Measurements from ENCODE around the gene TYMS.

TYMS gene

DNA sequence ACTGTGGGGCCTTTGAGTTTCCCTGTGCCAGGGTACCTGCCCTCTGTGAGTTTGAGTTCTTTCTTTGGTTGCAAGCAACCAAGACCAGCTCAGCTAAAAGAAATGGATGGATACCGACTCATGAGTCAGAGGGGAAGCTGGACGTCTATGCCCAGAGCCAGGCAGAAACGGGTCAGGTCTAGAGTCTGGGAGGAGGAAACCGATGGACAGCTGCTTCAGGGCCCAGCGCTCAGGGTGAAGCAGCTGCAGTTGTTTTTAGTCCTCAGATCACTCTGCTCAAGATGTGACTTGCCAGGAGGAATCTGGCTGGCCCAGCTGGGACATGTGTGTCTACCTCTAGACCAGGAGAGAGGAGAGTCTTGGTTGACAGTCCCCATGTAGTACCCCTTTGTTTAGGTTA lies 10.1 kb upstream of the TYMS start:
- no peak for DNase-seq (ENCODE audit: low spot score)

DNA sequence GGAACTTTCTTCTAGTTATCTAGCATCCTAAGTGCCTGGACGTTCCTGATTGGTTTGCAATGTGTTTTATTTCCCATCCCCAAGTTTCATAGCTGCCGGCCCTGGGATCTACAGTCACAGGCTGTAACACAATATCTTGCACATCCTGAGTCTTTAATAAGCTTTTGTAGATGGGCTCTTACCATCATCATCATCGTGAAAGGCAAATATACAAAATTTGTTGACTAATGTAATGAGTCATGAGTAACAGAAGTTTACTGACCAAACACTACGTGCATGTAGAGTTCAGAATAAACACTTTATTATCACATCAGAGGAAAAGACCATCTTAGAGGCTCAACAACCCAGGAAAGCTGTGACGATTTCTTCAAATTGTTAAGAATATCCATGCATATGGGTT lies 8.1 kb upstream of the TYMS start:
- no peak for DNase-seq (ENCODE audit: low spot score)

GRCh38 chr18:650428-650858 lies 7.0 kb upstream of the TYMS start:
- DNase-seq (ENCODE audit: low spot score), result no peak

DNA sequence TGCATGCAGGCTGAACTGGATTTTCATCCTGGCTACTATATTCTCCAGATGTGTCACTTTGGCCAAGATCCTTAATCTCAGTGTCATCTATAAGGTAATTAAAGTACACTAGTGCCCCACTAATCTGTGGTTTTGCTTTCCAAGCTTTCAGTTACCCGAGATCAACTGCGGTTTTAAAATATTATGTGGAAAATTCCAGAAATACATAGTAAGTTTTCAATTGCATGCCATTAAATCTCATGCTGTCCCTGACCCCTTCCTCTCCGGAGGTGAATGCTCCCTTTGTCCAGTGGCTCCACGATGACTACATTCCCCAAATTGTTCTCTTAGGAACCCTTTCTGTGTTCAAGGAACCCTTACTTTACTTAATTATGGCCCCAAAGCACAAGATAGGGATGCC lies 5.3 kb upstream of the TYMS start:
- no peak for DNase-seq (ENCODE audit: low spot score)

GRCh38 chr18:653512-653911 lies 3.9 kb upstream of the TYMS start:
- no peak for DNase-seq (ENCODE audit: low spot score)

DNA sequence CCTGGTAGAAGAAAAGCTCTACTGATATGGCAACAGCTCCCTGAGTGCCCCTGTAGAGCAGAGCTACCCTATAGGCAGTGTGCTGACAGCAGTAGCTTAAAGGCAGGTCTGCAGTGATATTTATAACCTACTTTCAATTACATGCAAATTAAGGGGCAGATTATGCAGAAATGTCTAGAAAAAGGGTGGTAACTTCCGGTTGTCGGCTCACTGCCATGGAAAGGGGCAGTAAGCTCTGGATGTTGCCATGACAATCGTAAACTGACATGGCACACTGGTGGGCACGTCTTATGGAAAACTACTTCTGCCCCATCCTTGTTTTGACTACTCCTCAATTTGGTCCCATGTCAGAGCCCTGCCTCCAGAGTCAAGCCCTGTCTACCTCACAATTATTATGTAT lies 2.9 kb upstream of the TYMS start:
- no peak for DNase-seq (ENCODE audit: low spot score)

GRCh38 chr18:655445-655844 lies 2.0 kb upstream of the TYMS start:
- no peak for DNase-seq (ENCODE audit: low spot score)

DNA sequence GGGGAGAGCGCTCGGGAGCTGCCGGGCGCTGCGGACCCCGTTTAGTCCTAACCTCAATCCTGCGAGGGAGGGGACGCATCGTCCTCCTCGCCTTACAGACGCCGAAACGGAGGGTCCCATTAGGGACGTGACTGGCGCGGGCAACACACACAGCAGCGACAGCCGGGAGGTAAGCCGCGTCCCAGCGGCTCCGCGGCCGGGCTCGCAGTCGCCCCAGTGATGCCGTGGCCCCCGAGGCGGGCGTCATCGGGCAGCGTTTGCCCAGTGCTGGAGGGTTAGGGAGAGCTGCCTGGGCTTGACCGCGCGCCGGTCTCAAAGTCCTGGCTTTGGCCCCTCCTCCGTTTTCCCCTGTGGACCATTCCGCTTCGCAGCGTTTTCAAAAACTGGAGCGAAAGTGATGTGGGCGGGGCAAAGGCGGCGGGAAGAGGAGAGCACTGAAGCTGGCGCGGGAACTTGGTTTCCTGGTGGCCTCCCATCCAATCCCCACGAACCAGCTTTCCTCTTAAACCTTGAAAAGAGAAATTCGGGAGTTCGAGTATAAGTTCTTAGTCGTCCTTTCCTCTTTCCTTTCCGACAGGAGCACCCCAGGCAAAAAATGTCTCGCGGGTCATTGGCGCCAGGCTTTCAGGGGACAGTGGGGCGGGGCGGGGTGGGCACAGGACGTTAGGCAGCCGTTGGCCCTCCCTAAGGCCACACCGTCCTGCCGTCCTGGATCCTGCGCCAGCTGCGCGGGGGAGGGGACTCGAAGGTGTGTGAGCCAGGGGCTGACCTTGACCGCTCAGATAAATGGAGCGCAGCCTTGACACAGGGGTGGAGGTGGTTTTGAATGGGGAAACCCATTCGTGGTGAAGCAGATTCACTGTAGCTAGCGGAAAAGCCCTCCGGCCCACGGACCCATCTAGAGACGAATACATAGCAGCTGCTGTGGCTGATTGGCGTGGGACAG lies 821 bp downstream of the TYMS start:
- DNase-seq (ENCODE audit: low spot score), result peak; percentile 90

- DNase-seq (ENCODE audit: low spot score), result no peak
Observed at GRCh38 chr18:658947-659533, 1.6 kb downstream of the TYMS start.

GRCh38 chr18:659597-659996 lies 2.1 kb downstream of the TYMS start:
- no peak for DNase-seq (ENCODE audit: low spot score)

- DNase-seq (ENCODE audit: low spot score), result no peak
Observed at GRCh38 chr18:662197-662596, 4.7 kb downstream of the TYMS start.

DNA sequence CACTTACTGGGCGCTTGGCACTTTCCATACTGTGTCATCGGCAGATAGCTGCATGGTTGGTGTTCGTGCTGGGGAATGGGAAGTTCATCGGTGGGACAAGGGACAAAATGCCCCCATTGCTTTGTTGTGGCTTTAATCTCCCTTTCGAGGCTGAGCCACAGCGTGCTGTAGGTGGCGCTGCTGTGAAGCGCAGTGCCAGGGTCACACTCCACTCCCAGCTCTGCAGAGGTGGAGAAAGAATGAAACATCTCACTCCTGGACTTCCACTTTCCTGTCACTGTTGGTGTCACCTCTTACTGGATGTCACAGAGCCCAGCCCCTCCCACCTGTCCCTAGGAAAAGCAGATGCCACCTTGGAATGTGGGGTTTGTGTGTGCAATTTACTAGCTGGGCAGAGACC lies 8.7 kb downstream of the TYMS start:
- no peak for DNase-seq (ENCODE audit: low spot score)

DNA sequence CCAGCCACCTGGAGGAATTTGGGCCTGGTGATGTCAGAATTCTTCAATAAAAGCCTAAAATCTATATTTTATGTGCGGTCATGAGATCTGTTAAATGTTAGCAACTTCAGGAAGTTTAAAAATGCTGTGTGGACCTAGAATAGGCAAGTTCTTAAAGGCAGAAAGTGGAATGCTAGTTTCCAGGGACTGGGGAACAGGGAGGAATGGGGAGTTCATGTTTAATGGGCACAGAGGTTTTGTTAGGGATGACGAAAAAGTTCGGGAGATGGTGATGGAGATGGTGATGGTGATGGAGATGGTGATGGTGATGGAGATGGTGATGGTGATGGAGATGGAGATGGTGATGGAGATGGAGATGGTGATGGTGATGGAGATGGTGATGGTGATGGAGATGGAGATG lies 9.2 kb downstream of the TYMS start:
- no peak for DNase-seq (ENCODE audit: low spot score)

DNA sequence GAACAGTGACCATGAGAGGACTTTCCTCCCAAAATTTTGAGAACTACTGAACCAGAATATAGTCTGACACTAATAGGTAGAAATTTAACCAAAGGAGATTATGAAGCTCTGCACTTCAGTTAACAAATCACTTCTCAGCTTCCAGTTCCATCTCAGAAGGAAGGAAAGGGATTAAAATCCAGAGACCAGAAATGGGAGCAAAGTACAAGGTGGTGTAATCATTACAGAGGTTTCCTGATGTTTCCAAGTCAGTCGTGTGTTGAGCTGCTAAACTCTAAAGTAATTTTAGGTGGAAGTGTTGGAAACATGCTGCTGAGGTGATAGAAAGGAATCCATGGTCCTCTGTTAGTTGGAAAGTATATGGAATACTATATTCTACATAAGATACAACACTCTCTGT lies 10.8 kb downstream of the TYMS start:
- DNase-seq (ENCODE audit: low spot score), result no peak

GRCh38 chr18:669077-669476 lies 11.6 kb downstream of the TYMS start:
- no peak for DNase-seq (ENCODE audit: low spot score)

DNA sequence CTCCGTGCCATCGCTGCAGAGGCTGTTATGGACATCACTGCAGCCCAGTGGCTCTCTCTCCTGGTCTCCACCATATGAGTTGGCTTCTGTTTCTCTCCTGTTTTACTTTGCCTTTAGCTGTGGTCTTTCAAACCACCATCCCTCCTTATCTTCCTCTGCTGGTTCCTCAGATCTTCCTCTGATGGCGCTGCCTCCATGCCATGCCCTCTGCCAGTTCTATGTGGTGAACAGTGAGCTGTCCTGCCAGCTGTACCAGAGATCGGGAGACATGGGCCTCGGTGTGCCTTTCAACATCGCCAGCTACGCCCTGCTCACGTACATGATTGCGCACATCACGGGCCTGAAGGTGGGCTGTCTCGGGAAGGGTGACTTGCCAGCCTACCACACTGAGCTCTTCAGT lies 13.1 kb downstream of the TYMS start:
- no peak for DNase-seq (ENCODE audit: low spot score)

DNA sequence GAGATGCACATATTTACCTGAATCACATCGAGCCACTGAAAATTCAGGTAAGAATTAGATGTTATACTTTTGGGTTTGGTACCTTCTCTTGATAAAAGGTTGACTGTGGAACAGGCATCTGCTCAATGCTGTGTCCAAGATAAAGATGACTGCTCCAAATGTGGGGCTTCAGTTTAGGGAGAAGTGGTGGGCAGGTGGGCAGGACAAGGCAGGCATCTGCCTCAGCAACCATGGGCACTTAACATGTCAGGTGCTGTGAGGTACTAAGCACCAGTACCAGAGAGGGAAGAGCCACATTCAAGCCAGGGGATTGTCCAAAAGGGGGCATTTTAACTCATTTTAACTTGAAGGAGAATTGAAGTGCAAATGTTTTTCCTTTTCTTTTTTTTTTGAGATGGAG lies 14.0 kb downstream of the TYMS start:
- no peak for DNase-seq (ENCODE audit: low spot score)

GRCh38 chr18:673317-673716 lies 15.9 kb downstream of the TYMS start:
- no peak for DNase-seq (ENCODE audit: low spot score)

DNA sequence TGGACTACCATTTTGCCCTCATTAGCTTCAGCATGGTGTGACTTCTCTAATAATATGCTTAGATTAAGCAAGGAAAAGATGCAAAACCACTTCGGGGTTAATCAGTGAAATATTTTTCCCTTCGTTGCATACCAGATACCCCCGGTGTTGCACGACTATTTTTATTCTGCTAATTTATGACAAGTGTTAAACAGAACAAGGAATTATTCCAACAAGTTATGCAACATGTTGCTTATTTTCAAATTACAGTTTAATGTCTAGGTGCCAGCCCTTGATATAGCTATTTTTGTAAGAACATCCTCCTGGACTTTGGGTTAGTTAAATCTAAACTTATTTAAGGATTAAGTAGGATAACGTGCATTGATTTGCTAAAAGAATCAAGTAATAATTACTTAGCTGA lies 16.3 kb downstream of the TYMS start:
- DNase-seq (ENCODE audit: low spot score), result no peak

DNA sequence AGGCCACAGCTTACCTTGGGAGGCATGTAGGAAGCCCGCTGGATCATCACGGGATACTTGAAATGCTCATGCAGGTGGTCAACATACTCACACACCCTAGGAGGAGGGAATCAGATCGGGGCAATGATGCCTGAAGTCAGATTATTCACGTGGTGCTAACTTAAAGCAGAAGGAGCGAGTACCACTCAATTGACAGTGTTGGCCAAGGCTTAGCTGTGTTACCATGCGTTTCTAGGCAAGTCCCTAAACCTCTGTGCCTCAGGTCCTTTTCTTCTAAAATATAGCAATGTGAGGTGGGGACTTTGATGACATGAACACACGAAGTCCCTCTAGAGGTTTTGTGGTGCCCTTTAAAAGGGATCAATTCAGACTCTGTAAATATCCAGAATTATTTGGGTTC lies 17.9 kb downstream of the TYMS start:
- DNase-seq (ENCODE audit: low spot score), result no peak

DNA sequence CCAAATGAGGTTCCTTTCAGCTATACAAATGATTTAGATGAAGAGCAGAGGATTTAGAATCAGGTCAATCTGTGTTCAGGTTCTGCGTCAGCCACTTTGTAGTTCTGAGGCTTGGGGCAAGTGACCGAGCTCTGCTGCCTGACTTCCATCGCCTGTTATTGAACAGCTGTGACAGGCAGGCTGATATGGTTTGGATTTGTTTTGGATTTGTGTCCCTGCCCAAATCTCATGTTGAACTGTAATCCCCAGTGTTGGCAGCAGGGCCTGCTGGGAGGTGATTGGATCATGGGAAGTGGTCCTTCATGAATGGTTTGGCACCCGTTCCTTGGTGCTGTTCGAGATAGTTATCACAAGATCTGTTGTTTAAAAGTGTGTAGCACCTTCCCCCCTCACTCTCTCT lies 18.6 kb downstream of the TYMS start:
- DNase-seq (ENCODE audit: low spot score), result no peak

DNA sequence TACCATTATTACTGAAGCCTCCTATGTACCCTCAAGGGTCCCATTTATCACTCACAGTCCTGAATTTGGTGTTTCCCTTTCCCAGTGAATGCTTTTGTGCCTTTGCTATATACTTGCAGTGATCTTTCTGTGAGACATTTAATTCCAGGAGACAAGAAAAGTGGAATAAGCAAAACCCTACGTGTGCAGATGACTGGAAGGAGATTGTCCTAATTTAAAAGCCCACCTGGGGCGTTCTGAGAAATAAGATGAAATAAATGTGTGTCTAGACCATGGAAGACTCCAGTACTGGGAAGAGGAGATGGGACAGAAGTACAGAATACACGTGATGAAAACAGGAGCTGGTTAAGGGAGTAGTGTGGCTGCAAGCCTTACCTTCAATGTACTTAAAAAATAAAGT lies 19.3 kb downstream of the TYMS start:
- no peak for DNase-seq (ENCODE audit: low spot score)

DNA sequence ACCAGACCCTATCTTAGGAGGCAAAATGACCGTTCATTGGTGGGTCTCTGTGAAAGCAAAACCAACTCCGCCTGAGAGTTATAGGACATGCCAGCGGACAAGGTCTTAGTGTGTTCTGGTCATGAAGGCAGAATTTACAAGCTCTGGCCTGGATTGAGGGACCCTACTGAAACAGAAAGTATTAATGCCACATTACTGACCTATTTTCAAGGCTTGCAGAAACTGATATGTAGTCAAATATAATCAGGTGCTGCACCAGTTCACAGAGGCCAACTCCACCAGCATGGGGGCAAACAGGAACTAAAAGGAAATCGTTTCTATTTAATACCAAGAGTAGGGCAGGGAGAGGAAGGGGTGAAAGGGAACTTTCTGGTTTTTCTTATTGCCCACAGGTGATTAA lies 19.7 kb downstream of the TYMS start:
- no peak for DNase-seq (ENCODE audit: low spot score)

GRCh38 chr18:677951-678381 lies 20.5 kb downstream of the TYMS start:
- DNase-seq (ENCODE audit: low spot score), result no peak

Data from AG08395 (cell line).